T-cell (primary cell): ENCODE results near the gene SPATA20. TPM values are rescaled to one million over a fixed set of nuclear protein-coding genes. Genes with fewer than 3 reads are reported as not detected.

ENCODE experiments used
- ATAC-seq, 4 experiments: fragments of 200-7000 bp in 3 of 4; fragments of 150-1000 bp in 1 of 4; cut with Tn5 transposase; replicated peaks in 1 of 4; 1 replicate in 3 of 4; 2 replicates in 1 of 4; pipeline ENCODE4 v1.10.0; 2021; ENCODE audit warnings: moderate library complexity in 3 of 4, mild to moderate bottlenecking in 2 of 4, moderate number of reproducible peaks in 1 of 4
- CTCF ChIA-PET, 2 donors: fragments of 300-600 bp; sonication (Branson Sonifier 250); formaldehyde crosslinking; loops; one replicate each; lab custom pipeline; 2022; ENCODE audit warnings: antibody characterized with exemption in 2 of 2; lab: Charles Lee
- POLR2A ChIA-PET, 2 donors: fragments of 300-600 bp; sonication (Branson Sonifier 250); formaldehyde crosslinking; loops; one replicate each; lab custom pipeline; 2022; ENCODE audit warnings: antibody characterized with exemption in 2 of 2; lab: Charles Lee
- DNase-seq, 35 experiments: peaks; one replicate each; pipeline versions ENCODE4 v3.0.0 to v3.0.0-alpha.2; 2013 to 2023
- H3K27ac ChIP-seq: one replicate; pipeline ENCODE4 v1.5.1; 2013; ENCODE audit warnings: low read length
- H3K27me3 ChIP-seq, 2 experiments: replicated peaks in 1 of 2; 1 replicate in 1 of 2; 2 replicates in 1 of 2; pipeline versions ENCODE4 v1.6.1 to v1.7.0; 2013; ENCODE audit warnings: low read length in 1 of 2, mixed read lengths in 1 of 2; ENCODE audit not compliant: control insufficient read depth in 2 of 2, insufficient read depth in 2 of 2; ENCODE audit errors: extremely low read depth in 1 of 2
- H3K36me3 ChIP-seq, 2 donors: 1 replicate in 1 of 2; 2 replicates in 1 of 2; pipeline versions ENCODE4 v1.6.1 to v1.7.0; 2013; ENCODE audit warnings: low read length in 1 of 2; ENCODE audit not compliant: control insufficient read depth in 2 of 2, insufficient read depth in 1 of 2; ENCODE audit errors: extremely low read depth in 1 of 2
- H3K4me1 ChIP-seq, 2 experiments: 1 replicate in 1 of 2; 2 replicates in 1 of 2; pipeline versions ENCODE4 v1.6.1 to v1.7.0; 2013; ENCODE audit warnings: low read length in 2 of 2, mixed read lengths in 1 of 2; ENCODE audit not compliant: insufficient read depth in 2 of 2, control insufficient read depth in 1 of 2; ENCODE audit errors: extremely low read depth in 1 of 2
- H3K4me3 ChIP-seq, 2 donors: 1 replicate in 1 of 2; 2 replicates in 1 of 2; pipeline versions ENCODE4 v1.5.1 to v1.7.0; 2013; ENCODE audit warnings: mild to moderate bottlenecking in 2 of 2, low read length in 1 of 2, moderate library complexity in 1 of 2; ENCODE audit not compliant: control insufficient read depth in 1 of 2; ENCODE audit errors: extremely low read depth in 1 of 2
- H3K9me3 ChIP-seq: 2 replicates; pipeline ENCODE4 v1.7.0; 2013
- H3K27ac Mint-ChIP-seq, 2 donors: one replicate each; pipeline ENCODE4 v1.8.0; 2020 to 2021; ENCODE audit warnings: mild to moderate bottlenecking in 2 of 2, mixed read lengths in 2 of 2
- H3K27me3 Mint-ChIP-seq, 2 donors: one replicate each; pipeline ENCODE4 v1.8.0; 2021 to 2022; ENCODE audit warnings: mixed read lengths in 2 of 2
- H3K36me3 Mint-ChIP-seq: one replicate; pipeline ENCODE4 v1.8.0; 2021; ENCODE audit warnings: mixed read lengths
- H3K4me1 Mint-ChIP-seq, 3 donors: one replicate each; pipeline ENCODE4 v1.8.0; 2020 to 2022; ENCODE audit warnings: mixed read lengths in 3 of 3, mild to moderate bottlenecking in 1 of 3
- H3K4me3 Mint-ChIP-seq, 3 donors: one replicate each; pipeline ENCODE4 v1.8.0; 2020 to 2022; ENCODE audit warnings: mild to moderate bottlenecking in 3 of 3, mixed read lengths in 3 of 3, moderate library complexity in 3 of 3
- H3K9me3 Mint-ChIP-seq, 3 donors: one replicate each; pipeline ENCODE4 v1.8.0; 2020 to 2022; ENCODE audit warnings: mixed read lengths in 3 of 3
- WGBS: methylation state at CpG from one replicate; pipeline ENCODE4 v1.1.5; 2013; ENCODE audit warnings: missing lambda C conversion rate; ENCODE audit not compliant: insufficient coverage; 5-methylcytosine and 5-hydroxymethylcytosine counted together
- total RNA-seq, 35 experiments: library from RNA in 6 of 35; stranded (reverse) in 6 of 35; fragments of 120-200 nt in 1 of 35; gene quantifications; one replicate each; pipeline versions ENCODE4 v1.2.1 to v1.2.4 and lab custom pipeline; 2013 to 2026

SPATA20 gene
- total RNA-seq, 5 donors from 2014 or later (not counting 1 experiment from before 2014, with no cell fraction given) = 8.9 to 25.7 (median 20.3) TPM

GRCh38 chr17:50541716-50542688 is 5.0 kb upstream of the SPATA20 start:
- ChIA-PET POLR2A (interaction anchor here in 1 of 2 donors (0.6 to 0.8 kb wide), 3 partner anchors 9 to 63 kb away, joined by 3 read pairs; no protein-coding TSS in a partner anchor), CTCF (interaction anchor here (0.6 to 1.7 kb wide), 2 partner anchors 81 to 84 kb away, joined by 3 to 4 read pairs; no protein-coding TSS in a partner anchor)
- Mint-ChIP-seq H3K36me3 (no peaks in the 10 kb centered on the region), H3K9me3 (no peaks in the 10 kb centered on the region), H3K4me1 (peaks cover 17 to 32% (median 20%) of the 10 kb centered on the region in 3 donors), H3K27me3 (peaks cover 7 to 14% of the 10 kb centered on the region in 2 donors), H3K27ac (peak overlapping the region in 1 of 2 donors; percentile 27), H3K4me3 (peak overlapping the region; percentile 81 to 84 (median 81))
- Histone ChIP-seq H3K27ac (peak overlapping the region; percentile 25), H3K36me3 (no peaks in the 10 kb centered on the region), H3K27me3 (peaks cover 0 to 41% of the 10 kb centered on the region in 2 experiments), H3K4me3 (peak overlapping the region; percentile 59 to 61), H3K4me1 (peaks cover 0 to 27% of the 10 kb centered on the region in 2 experiments), H3K9me3 (no peaks in the 10 kb centered on the region)
- 3% methylated on average over 79 of the region's 82 CpGs for WGBS
- ATAC-seq (peak; percentile 87 to 89 (median 88)), DNase-seq (peak; percentile 45 to 87 (median 72))

- CTCF ChIA-PET = interaction anchor here in 1 of 2 donors (1.7 kb wide), 1 partner anchor 83 kb away, joined by 3 read pairs; no protein-coding TSS in a partner anchor
- no peak for DNase-seq
- Mint-ChIP-seq H3K4me3 (peak overlapping the region; percentile 81 to 84 (median 81)), H3K27ac (peak overlapping the region in 1 of 2 donors; percentile 27), H3K9me3 (no peaks in the 10 kb centered on the region), H3K27me3 (peaks cover 7 to 14% of the 10 kb centered on the region in 2 donors), H3K4me1 (peaks cover 20 to 32% (median 20%) of the 10 kb centered on the region in 3 donors), H3K36me3 (no peaks in the 10 kb centered on the region)
- Histone ChIP-seq H3K27me3 (peaks cover 0 to 37% of the 10 kb centered on the region in 2 experiments), H3K36me3 (no peaks in the 10 kb centered on the region), H3K4me1 (peaks cover 0 to 37% of the 10 kb centered on the region in 2 experiments), H3K4me3 (peak overlapping the region in 1 of 2 donors; percentile 59), H3K27ac (no peak overlapping the region), H3K9me3 (no peaks in the 10 kb centered on the region)
- no peak for ATAC-seq
- WGBS = 93% methylated on average over 10 of the region's 16 CpGs
- POLR2A ChIA-PET = interaction anchor here (0.6 to 0.8 kb wide), 3 partner anchors 17 to 170 kb away, joined by 3 read pairs; partner anchors contain the start of genes EME1 (in 1 of the 2) and MRPL27 (in 1 of the 2)
Measured at GRCh38 chr17:50542795-50543774, 3.9 kb upstream of the SPATA20 start.

GRCh38 chr17:50544516-50544915 is 2.5 kb upstream of the SPATA20 start:
- Mint-ChIP-seq H3K36me3 (no peaks in the 10 kb centered on the region), H3K4me1 (peaks cover 20 to 32% (median 20%) of the 10 kb centered on the region in 3 donors), H3K27me3 (peaks cover 7 to 14% of the 10 kb centered on the region in 2 donors), H3K9me3 (no peaks in the 10 kb centered on the region), H3K4me3 (peak overlapping the region in 1 of 3 donors; percentile 15), H3K27ac (peak overlapping the region in 1 of 2 donors; percentile 28)
- Histone ChIP-seq H3K27ac (no peak overlapping the region), H3K27me3 (peaks cover 0 to 33% of the 10 kb centered on the region in 2 experiments), H3K9me3 (no peaks in the 10 kb centered on the region), H3K4me1 (peaks cover 0 to 37% of the 10 kb centered on the region in 2 experiments), H3K36me3 (no peaks in the 10 kb centered on the region), H3K4me3 (no peak overlapping the region)
- WGBS = 55% methylated on average over 7 of the region's 7 CpGs
- ATAC-seq (no peak), DNase-seq (no peak)
- ChIA-PET POLR2A (no interaction called here), CTCF (interaction anchor here in 1 of 2 donors (0.5 kb wide), 1 partner anchor 685 kb away, joined by 6 read pairs; no protein-coding TSS in a partner anchor)

GRCh38 chr17:50545311-50545710 is 1.7 kb upstream of the SPATA20 start:
- ATAC-seq = no peak
- H3K4me1 Mint-ChIP-seq = peaks cover 20 to 32% (median 20%) of the 10 kb centered on the region in 3 donors
- peaks cover under 1% of the 10 kb centered on the region for H3K36me3 Mint-ChIP-seq
- no peak overlapping the region for H3K27ac Mint-ChIP-seq
- no peaks in the 10 kb centered on the region for H3K9me3 Mint-ChIP-seq
- H3K4me3 ChIP-seq = no peak overlapping the region
- peaks cover 7 to 14% of the 10 kb centered on the region in 2 donors for H3K27me3 Mint-ChIP-seq
- no peaks in the 10 kb centered on the region for H3K36me3 ChIP-seq
- 60% methylated on average over 8 of the region's 8 CpGs for WGBS
- peaks cover 0 to 37% of the 10 kb centered on the region in 2 experiments for H3K4me1 ChIP-seq
- no peak overlapping the region for H3K27ac ChIP-seq
- no peak overlapping the region for H3K4me3 Mint-ChIP-seq
- H3K9me3 ChIP-seq = no peaks in the 10 kb centered on the region
- peaks cover 0 to 33% of the 10 kb centered on the region in 2 experiments for H3K27me3 ChIP-seq
- ChIA-PET POLR2A (no interaction called here), CTCF (no interaction called here)
- no peak for DNase-seq

- peaks cover 16 to 28% (median 18%) of the 10 kb centered on the region in 3 donors for H3K4me1 Mint-ChIP-seq
- no peak for ATAC-seq
- Histone ChIP-seq H3K9me3 (no peaks in the 10 kb centered on the region), H3K27me3 (peaks cover 0 to 33% of the 10 kb centered on the region in 2 experiments), H3K27ac (no peak overlapping the region), H3K4me1 (peaks cover 0 to 30% of the 10 kb centered on the region in 2 experiments), H3K4me3 (peak overlapping the region; percentile 35), H3K36me3 (no peaks in the 10 kb centered on the region)
- H3K27me3 Mint-ChIP-seq = peaks cover 7 to 14% of the 10 kb centered on the region in 2 donors
- H3K36me3 Mint-ChIP-seq = peaks cover 3% of the 10 kb centered on the region
- no peak for DNase-seq
- H3K27ac Mint-ChIP-seq = peak overlapping the region in 1 of 2 donors; percentile 52
- 67% methylated on average over 3 of the region's 4 CpGs for WGBS
- ChIA-PET CTCF (interaction anchor here in 1 of 2 donors (0.6 kb wide), 1 partner anchor 79 kb away, joined by 3 read pairs; no protein-coding TSS in a partner anchor), POLR2A (no interaction called here)
- H3K9me3 Mint-ChIP-seq = no peaks in the 10 kb centered on the region
- peak overlapping the region; percentile 13 to 77 (median 63) for H3K4me3 Mint-ChIP-seq
Measured at GRCh38 chr17:50546701-50547034, 306 bp upstream of the SPATA20 start.
